ENCODE measurements around the gene COG1. TPM values are rescaled to one million over a fixed set of nuclear protein-coding genes. Genes with fewer than 3 reads are reported as not detected.

Gene COG1
- total and polyA plus RNA-seq, 4 donors, result 6.9 to 16.5 (median 12.0) TPM

GRCh38 chr17:73158133-73158532 lies 34.7 kb upstream of the COG1 start:
- Histone ChIP-seq H3K9ac (ENCODE audit: low read depth in 1 of 2, low read length in 2 of 2) (no peak overlapping the region), H3K36me3 (ENCODE audit: control insufficient read depth in 4 of 4, insufficient read depth in 3 of 4, low read depth in 1 of 4, low read length in 3 of 4) (no peaks in the 10 kb centered on the region), H3K27me3 (ENCODE audit: control insufficient read depth in 4 of 4, insufficient read depth in 4 of 4, low read length in 3 of 4) (peaks cover 0 to 2% (median under 1%) of the 10 kb centered on the region in 4 donors), H3K9me3 (ENCODE audit: control insufficient read depth in 4 of 4, low read length in 3 of 4) (no peaks in the 10 kb centered on the region), H3K4me3 (ENCODE audit: low read depth in 1 of 3, low read length in 3 of 3) (no peak overlapping the region), H3K27ac (ENCODE audit: low read depth in 1 of 2, low read length in 2 of 2) (no peak overlapping the region), H3K4me1 (ENCODE audit: control insufficient read depth in 4 of 4, insufficient read depth in 4 of 4, low read length in 3 of 4) (peaks cover 0 to 9% (median 5%) of the 10 kb centered on the region in 4 donors)
- DNase-seq (ENCODE audit: low spot score), result no peak
- TF ChIP-seq RAD21 (IDR thresholded peaks at IDR 0.05) (no peak), RXRA (IDR thresholded peaks at IDR 0.05) (no peak), GABPA (IDR thresholded peaks at IDR 0.05 in 1 of 2, conservative IDR thresholded peaks at IDR 0.05 in 1 of 2) (no peak), HNF4A (conservative IDR thresholded peaks at IDR 0.05) (no peak), JUND (IDR thresholded peaks at IDR 0.05) (no peak), HNF4G (IDR thresholded peaks at IDR 0.05) (no peak), EGR1 (IDR thresholded peaks at IDR 0.05; ENCODE audit: low read depth in 2 of 2) (no peak), NR2F2 (IDR thresholded peaks at IDR 0.05) (no peak), REST (IDR thresholded peaks at IDR 0.05) (no peak), FOXA1 (IDR thresholded peaks at IDR 0.05) (no peak), YY1 (IDR thresholded peaks at IDR 0.05) (no peak), ZBTB33 (IDR thresholded peaks at IDR 0.05) (no peak)
- TF ChIP-seq, protein P1, sequence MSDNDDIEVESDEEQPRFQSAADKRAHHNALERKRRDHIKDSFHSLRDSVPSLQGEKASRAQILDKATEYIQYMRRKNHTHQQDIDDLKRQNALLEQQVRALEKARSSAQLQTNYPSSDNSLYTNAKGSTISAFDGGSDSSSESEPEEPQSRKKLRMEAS (IDR thresholded peaks at IDR 0.05), result no peak
- WGBS, result 88% methylated on average over 2 of the region's 2 CpGs

DNA sequence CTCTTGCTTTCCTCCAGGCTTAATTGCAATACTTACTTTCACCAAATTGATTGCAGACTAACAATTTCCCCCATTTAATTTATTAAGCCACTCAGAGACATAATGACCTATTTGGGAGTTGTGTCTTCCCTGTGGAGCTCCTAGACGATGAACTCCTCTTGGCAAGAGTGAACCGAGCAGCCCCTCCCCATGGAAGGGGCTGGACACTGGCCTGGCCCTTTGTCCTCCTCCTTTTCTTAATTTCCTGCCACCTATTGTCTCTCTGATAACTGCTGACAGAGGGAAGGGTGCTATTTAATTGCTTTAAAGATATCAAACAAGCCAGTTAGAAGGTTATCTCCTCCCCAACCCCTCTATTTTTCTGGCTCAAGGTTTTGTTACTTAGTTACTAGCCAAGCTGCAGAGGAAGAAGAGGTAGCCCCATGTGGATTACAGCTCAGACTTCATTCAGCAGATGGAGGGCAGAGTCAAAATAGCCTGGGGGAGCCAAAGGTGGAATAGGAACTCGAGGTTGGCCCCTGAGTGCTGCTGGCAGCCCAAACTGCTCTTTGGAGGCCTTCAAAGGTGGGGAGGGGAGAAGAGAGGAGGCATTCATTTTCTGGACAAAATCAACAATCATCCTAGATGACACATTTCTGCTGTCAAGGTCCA lies 31.8 kb upstream of the COG1 start:
- 35% methylated on average over 3 of the region's 3 CpGs for WGBS
- no peak overlapping the region for H3K9ac ChIP-seq (ENCODE audit: low read depth in 1 of 2, low read length in 2 of 2)
- no peak for DNase-seq (ENCODE audit: low spot score)
- H3K27me3 ChIP-seq (ENCODE audit: control insufficient read depth in 4 of 4, insufficient read depth in 4 of 4, low read length in 3 of 4), result peaks cover 0 to 2% (median under 1%) of the 10 kb centered on the region in 4 donors
- H3K9me3 ChIP-seq (ENCODE audit: control insufficient read depth in 4 of 4, low read length in 3 of 4), result no peaks in the 10 kb centered on the region
- no peak overlapping the region for H3K4me3 ChIP-seq (ENCODE audit: low read depth in 1 of 3, low read length in 3 of 3)
- H3K36me3 ChIP-seq (ENCODE audit: control insufficient read depth in 4 of 4, insufficient read depth in 3 of 4, low read depth in 1 of 4, low read length in 3 of 4), result no peaks in the 10 kb centered on the region
- peaks cover 14 to 25% (median 21%) of the 10 kb centered on the region in 4 donors for H3K4me1 ChIP-seq (ENCODE audit: control insufficient read depth in 4 of 4, insufficient read depth in 4 of 4, low read length in 3 of 4)
- no peak overlapping the region for H3K27ac ChIP-seq (ENCODE audit: low read depth in 1 of 2, low read length in 2 of 2)
- no peak for TF ChIP-seq FOXA2 (IDR thresholded peaks at IDR 0.05)
- TF ChIP-seq EGR1 (IDR thresholded peaks at IDR 0.05; ENCODE audit: low read depth in 2 of 2), result no peak
- TF ChIP-seq FOXA1 (IDR thresholded peaks at IDR 0.05), result no peak
- no peak for TF ChIP-seq JUND (IDR thresholded peaks at IDR 0.05)
- no peak for TF ChIP-seq YY1 (IDR thresholded peaks at IDR 0.05)
- TF ChIP-seq TAF1 (conservative IDR thresholded peaks at IDR 0.05), result no peak
- TF ChIP-seq, protein P1 (IDR thresholded peaks at IDR 0.05), result no peak
- TF ChIP-seq CTCF (IDR thresholded peaks at IDR 0.05; ENCODE audit: low read depth, low read length, missing input control), result no peak
- no peak for TF ChIP-seq ATF3 (IDR thresholded peaks at IDR 0.05)
- TF ChIP-seq RAD21 (IDR thresholded peaks at IDR 0.05), result no peak
- no peak for TF ChIP-seq HNF4A (conservative IDR thresholded peaks at IDR 0.05)
- no peak for TF ChIP-seq GABPA (IDR thresholded peaks at IDR 0.05 in 1 of 2, conservative IDR thresholded peaks at IDR 0.05 in 1 of 2)
- no peak for TF ChIP-seq SP1 (IDR thresholded peaks at IDR 0.05)
- TF ChIP-seq RXRA (IDR thresholded peaks at IDR 0.05), result no peak
- TF ChIP-seq ZBTB33 (IDR thresholded peaks at IDR 0.05), result no peak
- TF ChIP-seq HNF4G (IDR thresholded peaks at IDR 0.05), result no peak
- TF ChIP-seq NR2F2 (IDR thresholded peaks at IDR 0.05), result no peak

Data from liver (tissue), 9 donors.